GM23338 (cell line): ENCODE results near the gene DPH5. TPM values are rescaled to one million over a fixed set of nuclear protein-coding genes. Genes with fewer than 3 reads are reported as not detected.

ENCODE experiments used
- ATAC-seq: fragments of 200-7000 bp; cut with Tn5 transposase; 3 replicates; pipeline ENCODE4 v1.9.1; 2020
- DNase-seq: peaks from one replicate; pipeline ENCODE4 v3.0.0-alpha.2; 2015; ENCODE audit warnings: low spot score
- H2AFZ ChIP-seq: fragments of 200-600 bp; sonication (generic); 2 replicates; pipeline ENCODE4 v1.8.0; 2016; ENCODE audit warnings: antibody characterized with exemption, mild to moderate bottlenecking, moderate library complexity
- H3F3A ChIP-seq: fragments of 200-600 bp; sonication (generic); replicated peaks from 2 replicates; pipeline ENCODE4 v1.8.0; 2017; ENCODE audit warnings: antibody characterized with exemption, mixed run types, low read depth
- H3K27ac ChIP-seq: fragments of 200-600 bp; sonication (generic); 2 replicates; pipeline ENCODE4 v1.6.1; 2016; ENCODE audit warnings: low read depth
- H3K27me3 ChIP-seq: fragments of 200-600 bp; sonication (generic); 2 replicates; pipeline ENCODE4 v1.8.0; 2016; ENCODE audit warnings: mild to moderate bottlenecking, mixed run types, moderate library complexity; ENCODE audit not compliant: insufficient read depth
- H3K36me3 ChIP-seq: fragments of 200-600 bp; sonication (generic); 2 replicates; pipeline ENCODE4 v1.8.0; 2016; ENCODE audit warnings: mild to moderate bottlenecking; ENCODE audit not compliant: insufficient read depth
- H3K4me1 ChIP-seq: fragments of 200-600 bp; sonication (generic); 2 replicates; pipeline ENCODE4 v1.8.0; 2016; ENCODE audit warnings: mild to moderate bottlenecking, moderate library complexity; ENCODE audit not compliant: insufficient read depth
- H3K4me2 ChIP-seq: fragments of 200-600 bp; sonication (generic); 2 replicates; pipeline ENCODE4 v1.7.1; 2017; ENCODE audit warnings: mixed run types
- H3K4me3 ChIP-seq: fragments of 200-600 bp; sonication (generic); 2 replicates; pipeline ENCODE4 v1.6.1; 2016; ENCODE audit warnings: mixed run types
- H3K79me2 ChIP-seq: fragments of 200-600 bp; sonication (generic); replicated peaks from 2 replicates; pipeline ENCODE4 v1.8.0; 2017; ENCODE audit warnings: mild to moderate bottlenecking; ENCODE audit not compliant: insufficient read depth
- H3K9me2 ChIP-seq: fragments of 200-600 bp; sonication (generic); 2 replicates; pipeline ENCODE4 v1.8.0; 2017; ENCODE audit not compliant: insufficient read depth
- H4K20me1 ChIP-seq: fragments of 200-600 bp; sonication (generic); replicated peaks from 2 replicates; pipeline ENCODE4 v1.8.0; 2017; ENCODE audit warnings: mild to moderate bottlenecking; ENCODE audit not compliant: insufficient read depth
- H3K27ac Mint-ChIP-seq: 2 replicates; pipeline ENCODE4 v1.8.0; 2020; ENCODE audit warnings: inconsistent platforms, mild to moderate bottlenecking, moderate library complexity, mixed read lengths
- H3K27me3 Mint-ChIP-seq: 3 replicates; pipeline ENCODE4 v1.8.0; 2022; ENCODE audit warnings: low read depth, mild to moderate bottlenecking, moderate library complexity, mixed read lengths, inconsistent platforms; ENCODE audit not compliant: insufficient read depth, poor library complexity
- H3K36me3 Mint-ChIP-seq: 3 replicates; pipeline ENCODE4 v1.8.0; 2021; ENCODE audit warnings: low read depth, mild to moderate bottlenecking, inconsistent platforms, moderate library complexity, mixed read lengths
- H3K4me1 Mint-ChIP-seq: 3 replicates; pipeline ENCODE4 v1.8.0; 2020; ENCODE audit warnings: mild to moderate bottlenecking, inconsistent platforms, mixed read lengths
- H3K4me3 Mint-ChIP-seq: 3 replicates; pipeline ENCODE4 v1.8.0; 2021; ENCODE audit warnings: moderate library complexity, mild to moderate bottlenecking, inconsistent platforms, mixed read lengths
- H3K9me3 Mint-ChIP-seq: 3 replicates; pipeline ENCODE4 v1.8.0; 2020; ENCODE audit warnings: moderate library complexity, mild to moderate bottlenecking, inconsistent platforms, mixed read lengths
- EZH2 ChIP-seq: fragments of 200-600 bp; sonication (generic); IDR thresholded peaks from one replicate; pipeline ENCODE4 v1.8.0; 2017; ENCODE audit warnings: antibody characterized with exemption, mild to moderate bottlenecking, low read depth; ENCODE audit not compliant: unreplicated experiment
- EZH2phosphoT487 ChIP-seq: fragments of 200-600 bp; sonication (generic); IDR thresholded peaks from one replicate; pipeline ENCODE4 v1.8.1; 2018; ENCODE audit warnings: antibody characterized with exemption; ENCODE audit not compliant: unreplicated experiment
- JUNB ChIP-seq: IDR thresholded peaks from one replicate; pipeline ENCODE4 v1.6.1; 2016; ENCODE audit warnings: antibody characterized with exemption; ENCODE audit not compliant: unreplicated experiment
- POLR2AphosphoS5 ChIP-seq: IDR thresholded peaks from 2 replicates; pipeline ENCODE4 v1.6.1; 2016; ENCODE audit warnings: antibody characterized with exemption, low read depth
- polyA plus RNA-seq: library from polyadenylated mRNA; unstranded; fragments of >200 nt; fragmentation: Nextera tagmentation; extraction: Ambion mirVana; gene quantifications from 2 replicates; pipeline ENCODE4 v1.2.1, GENCODE V29; 2016
- total RNA-seq: library from RNA; depleted of rRNA; stranded (reverse); fragments of >200 nt; shearing (Covaris generic); gene quantifications from 2 replicates; pipeline ENCODE4 v1.2.3, GENCODE V29; 2014
- TF ChIP-seq, protein P1 (sequence below): IDR thresholded peaks from one replicate; pipeline ENCODE4 v1.6.1; 2018; ENCODE audit warnings: antibody characterized with exemption; ENCODE audit not compliant: unreplicated experiment
- TF ChIP-seq, protein P2 (sequence below): fragments of 250-450 bp; sonication (Bioruptor Pico); IDR thresholded peaks from 2 replicates; pipeline ENCODE4 v1.5.0; 2020; ENCODE audit warnings: mild to moderate bottlenecking, moderate library complexity
- TF ChIP-seq, protein P3 (sequence below): IDR thresholded peaks from 2 replicates; pipeline ENCODE4 v1.6.1; 2016; ENCODE audit warnings: antibody characterized with exemption

DPH5 gene
- total and polyA plus RNA-seq, 2 experiments from 2014 or later, result 50.6 to 53.5 TPM

DNA sequence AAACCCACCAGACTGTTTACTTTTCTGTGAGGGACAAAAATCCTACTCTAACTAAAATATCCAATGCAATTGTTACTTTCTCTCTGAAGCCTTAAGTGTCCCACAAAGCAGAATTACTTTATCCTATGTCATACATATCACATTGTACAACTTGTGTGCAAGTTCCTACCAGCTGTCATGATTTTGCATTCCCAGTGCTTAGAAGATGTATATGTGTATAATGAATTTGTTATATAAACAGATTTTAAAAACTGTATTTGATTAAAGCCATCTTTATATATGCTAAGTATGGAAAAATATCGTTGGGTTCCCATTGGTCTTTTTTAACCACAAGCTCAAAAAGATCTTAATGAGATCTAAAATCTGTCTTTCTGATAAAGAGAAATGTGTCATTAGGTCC lies 57.0 kb downstream of the DPH5 start:
- peaks cover 19% of the 10 kb centered on the region for H3K4me1 ChIP-seq
- no peak for DNase-seq
- no peak overlapping the region for H3K4me3 ChIP-seq
- H3K36me3 ChIP-seq, result peaks cover 6% of the 10 kb centered on the region; the same call in 1 of the 2 replicates
- H3K9me2 ChIP-seq, result no peaks in the 10 kb centered on the region
- Mint-ChIP-seq H3K36me3 (peaks cover 7% of the 10 kb centered on the region; the same call in 1 of the 3 replicates), H3K4me1 (peaks cover 18% of the 10 kb centered on the region), H3K27me3 (no peaks in the 10 kb centered on the region), H3K4me3 (no peak overlapping the region), H3K9me3 (no peaks in the 10 kb centered on the region), H3K27ac (no peak overlapping the region)
- H3F3A ChIP-seq, result no peaks in the 10 kb centered on the region
- H3K27me3 ChIP-seq, result no peaks in the 10 kb centered on the region
- H3K4me2 ChIP-seq, result no peak overlapping the region
- TF ChIP-seq, protein P1, sequence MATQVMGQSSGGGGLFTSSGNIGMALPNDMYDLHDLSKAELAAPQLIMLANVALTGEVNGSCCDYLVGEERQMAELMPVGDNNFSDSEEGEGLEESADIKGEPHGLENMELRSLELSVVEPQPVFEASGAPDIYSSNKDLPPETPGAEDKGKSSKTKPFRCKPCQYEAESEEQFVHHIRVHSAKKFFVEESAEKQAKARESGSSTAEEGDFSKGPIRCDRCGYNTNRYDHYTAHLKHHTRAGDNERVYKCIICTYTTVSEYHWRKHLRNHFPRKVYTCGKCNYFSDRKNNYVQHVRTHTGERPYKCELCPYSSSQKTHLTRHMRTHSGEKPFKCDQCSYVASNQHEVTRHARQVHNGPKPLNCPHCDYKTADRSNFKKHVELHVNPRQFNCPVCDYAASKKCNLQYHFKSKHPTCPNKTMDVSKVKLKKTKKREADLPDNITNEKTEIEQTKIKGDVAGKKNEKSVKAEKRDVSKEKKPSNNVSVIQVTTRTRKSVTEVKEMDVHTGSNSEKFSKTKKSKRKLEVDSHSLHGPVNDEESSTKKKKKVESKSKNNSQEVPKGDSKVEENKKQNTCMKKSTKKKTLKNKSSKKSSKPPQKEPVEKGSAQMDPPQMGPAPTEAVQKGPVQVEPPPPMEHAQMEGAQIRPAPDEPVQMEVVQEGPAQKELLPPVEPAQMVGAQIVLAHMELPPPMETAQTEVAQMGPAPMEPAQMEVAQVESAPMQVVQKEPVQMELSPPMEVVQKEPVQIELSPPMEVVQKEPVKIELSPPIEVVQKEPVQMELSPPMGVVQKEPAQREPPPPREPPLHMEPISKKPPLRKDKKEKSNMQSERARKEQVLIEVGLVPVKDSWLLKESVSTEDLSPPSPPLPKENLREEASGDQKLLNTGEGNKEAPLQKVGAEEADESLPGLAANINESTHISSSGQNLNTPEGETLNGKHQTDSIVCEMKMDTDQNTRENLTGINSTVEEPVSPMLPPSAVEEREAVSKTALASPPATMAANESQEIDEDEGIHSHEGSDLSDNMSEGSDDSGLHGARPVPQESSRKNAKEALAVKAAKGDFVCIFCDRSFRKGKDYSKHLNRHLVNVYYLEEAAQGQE, result no peak
- TF ChIP-seq, protein P2, sequence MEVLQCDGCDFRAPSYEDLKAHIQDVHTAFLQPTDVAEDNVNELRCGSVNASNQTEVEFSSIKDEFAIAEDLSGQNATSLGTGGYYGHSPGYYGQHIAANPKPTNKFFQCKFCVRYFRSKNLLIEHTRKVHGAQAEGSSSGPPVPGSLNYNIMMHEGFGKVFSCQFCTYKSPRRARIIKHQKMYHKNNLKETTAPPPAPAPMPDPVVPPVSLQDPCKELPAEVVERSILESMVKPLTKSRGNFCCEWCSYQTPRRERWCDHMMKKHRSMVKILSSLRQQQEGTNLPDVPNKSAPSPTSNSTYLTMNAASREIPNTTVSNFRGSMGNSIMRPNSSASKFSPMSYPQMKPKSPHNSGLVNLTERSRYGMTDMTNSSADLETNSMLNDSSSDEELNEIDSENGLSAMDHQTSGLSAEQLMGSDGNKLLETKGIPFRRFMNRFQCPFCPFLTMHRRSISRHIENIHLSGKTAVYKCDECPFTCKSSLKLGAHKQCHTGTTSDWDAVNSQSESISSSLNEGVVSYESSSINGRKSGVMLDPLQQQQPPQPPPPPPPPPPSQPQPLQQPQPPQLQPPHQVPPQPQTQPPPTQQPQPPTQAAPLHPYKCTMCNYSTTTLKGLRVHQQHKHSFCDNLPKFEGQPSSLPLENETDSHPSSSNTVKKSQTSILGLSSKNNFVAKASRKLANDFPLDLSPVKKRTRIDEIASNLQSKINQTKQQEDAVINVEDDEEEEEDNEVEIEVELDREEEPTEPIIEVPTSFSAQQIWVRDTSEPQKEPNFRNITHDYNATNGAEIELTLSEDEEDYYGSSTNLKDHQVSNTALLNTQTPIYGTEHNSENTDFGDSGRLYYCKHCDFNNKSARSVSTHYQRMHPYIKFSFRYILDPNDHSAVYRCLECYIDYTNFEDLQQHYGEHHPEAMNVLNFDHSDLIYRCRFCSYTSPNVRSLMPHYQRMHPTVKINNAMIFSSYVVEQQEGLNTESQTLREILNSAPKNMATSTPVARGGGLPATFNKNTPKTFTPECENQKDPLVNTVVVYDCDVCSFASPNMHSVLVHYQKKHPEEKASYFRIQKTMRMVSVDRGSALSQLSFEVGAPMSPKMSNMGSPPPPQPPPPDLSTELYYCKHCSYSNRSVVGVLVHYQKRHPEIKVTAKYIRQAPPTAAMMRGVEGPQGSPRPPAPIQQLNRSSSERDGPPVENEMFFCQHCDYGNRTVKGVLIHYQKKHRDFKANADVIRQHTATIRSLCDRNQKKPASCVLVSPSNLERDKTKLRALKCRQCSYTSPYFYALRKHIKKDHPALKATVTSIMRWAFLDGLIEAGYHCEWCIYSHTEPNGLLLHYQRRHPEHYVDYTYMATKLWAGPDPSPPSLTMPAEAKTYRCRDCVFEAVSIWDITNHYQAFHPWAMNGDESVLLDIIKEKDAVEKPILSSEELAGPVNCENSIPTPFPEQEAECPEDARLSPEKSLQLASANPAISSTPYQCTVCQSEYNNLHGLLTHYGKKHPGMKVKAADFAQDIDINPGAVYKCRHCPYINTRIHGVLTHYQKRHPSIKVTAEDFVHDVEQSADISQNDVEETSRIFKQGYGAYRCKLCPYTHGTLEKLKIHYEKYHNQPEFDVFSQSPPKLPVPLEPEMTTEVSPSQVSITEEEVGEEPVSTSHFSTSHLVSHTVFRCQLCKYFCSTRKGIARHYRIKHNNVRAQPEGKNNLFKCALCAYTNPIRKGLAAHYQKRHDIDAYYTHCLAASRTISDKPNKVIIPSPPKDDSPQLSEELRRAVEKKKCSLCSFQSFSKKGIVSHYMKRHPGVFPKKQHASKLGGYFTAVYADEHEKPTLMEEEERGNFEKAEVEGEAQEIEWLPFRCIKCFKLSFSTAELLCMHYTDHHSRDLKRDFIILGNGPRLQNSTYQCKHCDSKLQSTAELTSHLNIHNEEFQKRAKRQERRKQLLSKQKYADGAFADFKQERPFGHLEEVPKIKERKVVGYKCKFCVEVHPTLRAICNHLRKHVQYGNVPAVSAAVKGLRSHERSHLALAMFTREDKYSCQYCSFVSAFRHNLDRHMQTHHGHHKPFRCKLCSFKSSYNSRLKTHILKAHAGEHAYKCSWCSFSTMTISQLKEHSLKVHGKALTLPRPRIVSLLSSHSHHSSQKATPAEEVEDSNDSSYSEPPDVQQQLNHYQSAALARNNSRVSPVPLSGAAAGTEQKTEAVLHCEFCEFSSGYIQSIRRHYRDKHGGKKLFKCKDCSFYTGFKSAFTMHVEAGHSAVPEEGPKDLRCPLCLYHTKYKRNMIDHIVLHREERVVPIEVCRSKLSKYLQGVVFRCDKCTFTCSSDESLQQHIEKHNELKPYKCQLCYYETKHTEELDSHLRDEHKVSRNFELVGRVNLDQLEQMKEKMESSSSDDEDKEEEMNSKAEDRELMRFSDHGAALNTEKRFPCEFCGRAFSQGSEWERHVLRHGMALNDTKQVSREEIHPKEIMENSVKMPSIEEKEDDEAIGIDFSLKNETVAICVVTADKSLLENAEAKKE (CRISPR knock-in tag), result no peak
- no peak for TF ChIP-seq POLR2AphosphoS5
- TF ChIP-seq JUNB, result no peak
- TF ChIP-seq EZH2, result no peak
- TF ChIP-seq EZH2phosphoT487, result no peak
- TF ChIP-seq, protein P3, sequence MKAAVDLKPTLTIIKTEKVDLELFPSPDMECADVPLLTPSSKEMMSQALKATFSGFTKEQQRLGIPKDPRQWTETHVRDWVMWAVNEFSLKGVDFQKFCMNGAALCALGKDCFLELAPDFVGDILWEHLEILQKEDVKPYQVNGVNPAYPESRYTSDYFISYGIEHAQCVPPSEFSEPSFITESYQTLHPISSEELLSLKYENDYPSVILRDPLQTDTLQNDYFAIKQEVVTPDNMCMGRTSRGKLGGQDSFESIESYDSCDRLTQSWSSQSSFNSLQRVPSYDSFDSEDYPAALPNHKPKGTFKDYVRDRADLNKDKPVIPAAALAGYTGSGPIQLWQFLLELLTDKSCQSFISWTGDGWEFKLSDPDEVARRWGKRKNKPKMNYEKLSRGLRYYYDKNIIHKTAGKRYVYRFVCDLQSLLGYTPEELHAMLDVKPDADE, result no peak
- H3K27ac ChIP-seq, result no peak overlapping the region
- H3K79me2 ChIP-seq, result no peaks in the 10 kb centered on the region
- no peaks in the 10 kb centered on the region for H4K20me1 ChIP-seq
- no peak for ATAC-seq
- H2AFZ ChIP-seq, result no peak overlapping the region
